ENCODE measurements around the gene SERPINA12. TPM values are rescaled to one million over a fixed set of nuclear protein-coding genes. Genes with fewer than 3 reads are reported as not detected.

Gene SERPINA12
- total and polyA plus RNA-seq, 10 of the 15 experiments (the other 5 are each of a cell fraction or from before 2014, with no cell fraction given): not detected

GRCh38 chr14:94491511-94491910 is 17.8 kb downstream of the SERPINA12 start:
- ChIA-PET CTCF (interaction anchor here (1.0 to 1.1 kb wide), 3 partner anchors 57 to 59 kb away, joined by 3 read pairs; no protein-coding TSS in a partner anchor), RAD21 (ENCODE audit: unreplicated experiment) (no interaction called here), POLR2A (no interaction called here), SMC1A (ENCODE audit: uncharacterized antibody, unreplicated experiment) (no interaction called here)
- Histone ChIP-seq H3K9me3 (replicated peaks; ENCODE audit: control insufficient read depth, insufficient read depth, low read length) (no peaks in the 10 kb centered on the region), H3K79me2 (ENCODE audit: control insufficient read depth, insufficient read depth, low read length) (no peaks in the 10 kb centered on the region), H3K27ac (ENCODE audit: control insufficient read depth, insufficient read depth) (no peak overlapping the region), H3K4me2 (ENCODE audit: control insufficient read depth, insufficient read depth) (no peak overlapping the region), H2AFZ (ENCODE audit: control insufficient read depth, low read depth, low read length) (no peak overlapping the region), H3K9ac (ENCODE audit: control insufficient read depth, insufficient read depth, low read length) (no peak overlapping the region), H3K4me3 (no peak overlapping the region), H3K36me3 (ENCODE audit: control insufficient read depth in 2 of 2, insufficient read depth in 2 of 2, low read length in 1 of 2) (no peaks in the 10 kb centered on the region), H4K20me1 (ENCODE audit: control insufficient read depth, insufficient read depth) (no peaks in the 10 kb centered on the region), H3K27me3 (replicated peaks in 1 of 2; ENCODE audit: control insufficient read depth in 2 of 2, insufficient read depth in 2 of 2, low read length in 1 of 2) (no peaks in the 10 kb centered on the region), H3K4me1 (ENCODE audit: control insufficient read depth, insufficient read depth, low read length) (no peaks in the 10 kb centered on the region)
- FAIRE-seq (no peak), ATAC-seq (no peak), DNase-seq (ENCODE audit: low read depth, low spot score) (no peak)
- WGBS (ENCODE audit: insufficient coverage, insufficient replicate concordance, low lambda C conversion rate, missing lambda C conversion rate): 33% methylated on average over 4 of the region's 4 CpGs
- in situ Hi-C loops (cut with MboI) (no loop called here), intact Hi-C loops (cut with micrococcal nuclease; ENCODE audit: unreplicated experiment) (no loop called here)
- no TSS peak for BruUV-seq (replicated peaks)
- TF ChIP-seq ZNF207 (IDR thresholded peaks at IDR 0.05; ENCODE audit: borderline replicate concordance) (no peak), RBBP5 (conservative IDR thresholded peaks at IDR 0.05) (no peak), ZBED1 (IDR thresholded peaks at IDR 0.05; ENCODE audit: borderline replicate concordance) (no peak), CBFB (IDR thresholded peaks at IDR 0.05; ENCODE audit: low read depth) (no peak), MYB (IDR thresholded peaks at IDR 0.05; ENCODE audit: borderline replicate concordance, low read depth, low read length) (no peak), DPF2 (IDR thresholded peaks at IDR 0.05) (no peak), NFYA (IDR thresholded peaks at IDR 0.05; ENCODE audit: borderline replicate concordance, low read depth, low read length) (no peak), TCF3 (IDR thresholded peaks at IDR 0.05; ENCODE audit: borderline replicate concordance, insufficient read depth, low read depth, low read length) (no peak)
- TF ChIP-seq, protein P1, sequence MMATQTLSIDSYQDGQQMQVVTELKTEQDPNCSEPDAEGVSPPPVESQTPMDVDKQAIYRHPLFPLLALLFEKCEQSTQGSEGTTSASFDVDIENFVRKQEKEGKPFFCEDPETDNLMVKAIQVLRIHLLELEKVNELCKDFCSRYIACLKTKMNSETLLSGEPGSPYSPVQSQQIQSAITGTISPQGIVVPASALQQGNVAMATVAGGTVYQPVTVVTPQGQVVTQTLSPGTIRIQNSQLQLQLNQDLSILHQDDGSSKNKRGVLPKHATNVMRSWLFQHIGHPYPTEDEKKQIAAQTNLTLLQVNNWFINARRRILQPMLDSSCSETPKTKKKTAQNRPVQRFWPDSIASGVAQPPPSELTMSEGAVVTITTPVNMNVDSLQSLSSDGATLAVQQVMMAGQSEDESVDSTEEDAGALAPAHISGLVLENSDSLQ (IDR thresholded peaks at IDR 0.05): no peak
- TF ChIP-seq, protein P2, sequence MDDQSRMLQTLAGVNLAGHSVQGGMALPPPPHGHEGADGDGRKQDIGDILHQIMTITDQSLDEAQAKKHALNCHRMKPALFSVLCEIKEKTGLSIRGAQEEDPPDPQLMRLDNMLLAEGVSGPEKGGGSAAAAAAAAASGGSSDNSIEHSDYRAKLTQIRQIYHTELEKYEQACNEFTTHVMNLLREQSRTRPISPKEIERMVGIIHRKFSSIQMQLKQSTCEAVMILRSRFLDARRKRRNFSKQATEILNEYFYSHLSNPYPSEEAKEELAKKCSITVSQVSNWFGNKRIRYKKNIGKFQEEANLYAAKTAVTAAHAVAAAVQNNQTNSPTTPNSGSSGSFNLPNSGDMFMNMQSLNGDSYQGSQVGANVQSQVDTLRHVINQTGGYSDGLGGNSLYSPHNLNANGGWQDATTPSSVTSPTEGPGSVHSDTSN (IDR thresholded peaks at IDR 0.05; ENCODE audit: insufficient replicate concordance, low read depth, low read length): no peak
- TF ChIP-seq, protein P3, sequence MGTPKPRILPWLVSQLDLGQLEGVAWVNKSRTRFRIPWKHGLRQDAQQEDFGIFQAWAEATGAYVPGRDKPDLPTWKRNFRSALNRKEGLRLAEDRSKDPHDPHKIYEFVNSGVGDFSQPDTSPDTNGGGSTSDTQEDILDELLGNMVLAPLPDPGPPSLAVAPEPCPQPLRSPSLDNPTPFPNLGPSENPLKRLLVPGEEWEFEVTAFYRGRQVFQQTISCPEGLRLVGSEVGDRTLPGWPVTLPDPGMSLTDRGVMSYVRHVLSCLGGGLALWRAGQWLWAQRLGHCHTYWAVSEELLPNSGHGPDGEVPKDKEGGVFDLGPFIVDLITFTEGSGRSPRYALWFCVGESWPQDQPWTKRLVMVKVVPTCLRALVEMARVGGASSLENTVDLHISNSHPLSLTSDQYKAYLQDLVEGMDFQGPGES (IDR thresholded peaks at IDR 0.05): no peak
- TF ChIP-seq, protein P4, sequence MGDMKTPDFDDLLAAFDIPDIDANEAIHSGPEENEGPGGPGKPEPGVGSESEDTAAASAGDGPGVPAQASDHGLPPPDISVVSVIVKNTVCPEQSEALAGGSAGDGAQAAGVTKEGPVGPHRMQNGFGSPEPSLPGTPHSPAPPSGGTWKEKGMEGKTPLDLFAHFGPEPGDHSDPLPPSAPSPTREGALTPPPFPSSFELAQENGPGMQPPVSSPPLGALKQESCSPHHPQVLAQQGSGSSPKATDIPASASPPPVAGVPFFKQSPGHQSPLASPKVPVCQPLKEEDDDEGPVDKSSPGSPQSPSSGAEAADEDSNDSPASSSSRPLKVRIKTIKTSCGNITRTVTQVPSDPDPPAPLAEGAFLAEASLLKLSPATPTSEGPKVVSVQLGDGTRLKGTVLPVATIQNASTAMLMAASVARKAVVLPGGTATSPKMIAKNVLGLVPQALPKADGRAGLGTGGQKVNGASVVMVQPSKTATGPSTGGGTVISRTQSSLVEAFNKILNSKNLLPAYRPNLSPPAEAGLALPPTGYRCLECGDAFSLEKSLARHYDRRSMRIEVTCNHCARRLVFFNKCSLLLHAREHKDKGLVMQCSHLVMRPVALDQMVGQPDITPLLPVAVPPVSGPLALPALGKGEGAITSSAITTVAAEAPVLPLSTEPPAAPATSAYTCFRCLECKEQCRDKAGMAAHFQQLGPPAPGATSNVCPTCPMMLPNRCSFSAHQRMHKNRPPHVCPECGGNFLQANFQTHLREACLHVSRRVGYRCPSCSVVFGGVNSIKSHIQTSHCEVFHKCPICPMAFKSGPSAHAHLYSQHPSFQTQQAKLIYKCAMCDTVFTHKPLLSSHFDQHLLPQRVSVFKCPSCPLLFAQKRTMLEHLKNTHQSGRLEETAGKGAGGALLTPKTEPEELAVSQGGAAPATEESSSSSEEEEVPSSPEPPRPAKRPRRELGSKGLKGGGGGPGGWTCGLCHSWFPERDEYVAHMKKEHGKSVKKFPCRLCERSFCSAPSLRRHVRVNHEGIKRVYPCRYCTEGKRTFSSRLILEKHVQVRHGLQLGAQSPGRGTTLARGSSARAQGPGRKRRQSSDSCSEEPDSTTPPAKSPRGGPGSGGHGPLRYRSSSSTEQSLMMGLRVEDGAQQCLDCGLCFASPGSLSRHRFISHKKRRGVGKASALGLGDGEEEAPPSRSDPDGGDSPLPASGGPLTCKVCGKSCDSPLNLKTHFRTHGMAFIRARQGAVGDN (IDR thresholded peaks at IDR 0.05): no peak
- TF ChIP-seq, protein P5, sequence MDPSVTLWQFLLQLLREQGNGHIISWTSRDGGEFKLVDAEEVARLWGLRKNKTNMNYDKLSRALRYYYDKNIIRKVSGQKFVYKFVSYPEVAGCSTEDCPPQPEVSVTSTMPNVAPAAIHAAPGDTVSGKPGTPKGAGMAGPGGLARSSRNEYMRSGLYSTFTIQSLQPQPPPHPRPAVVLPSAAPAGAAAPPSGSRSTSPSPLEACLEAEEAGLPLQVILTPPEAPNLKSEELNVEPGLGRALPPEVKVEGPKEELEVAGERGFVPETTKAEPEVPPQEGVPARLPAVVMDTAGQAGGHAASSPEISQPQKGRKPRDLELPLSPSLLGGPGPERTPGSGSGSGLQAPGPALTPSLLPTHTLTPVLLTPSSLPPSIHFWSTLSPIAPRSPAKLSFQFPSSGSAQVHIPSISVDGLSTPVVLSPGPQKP (IDR thresholded peaks at IDR 0.05; ENCODE audit: low read depth, low read length): no peak

Measured in GM12878 (cell line).